Stimulated activated memory B cell treated with anti-CD40 and anti-IgM and Interleukin-4, amounts not matched to agents 10 μg/mL and 1 μg/mL and 100 μg/mL, for 72 hours (primary cell): ENCODE measurements around the gene SERTAD2.

Source experiments
- ATAC-seq: fragments of 150-1000 bp; cut with Tn5 transposase; 2 replicates; pipeline ENCODE4 v1.10.0; 2021
- H3K27ac Mint-ChIP-seq: one replicate; pipeline ENCODE4 v1.8.0; 2022; ENCODE audit warnings: mild to moderate bottlenecking, mixed read lengths
- H3K27me3 Mint-ChIP-seq: one replicate; pipeline ENCODE4 v1.8.0; 2022; ENCODE audit warnings: mixed read lengths
- H3K36me3 Mint-ChIP-seq: one replicate; pipeline ENCODE4 v1.8.0; 2022; ENCODE audit warnings: mixed read lengths
- H3K4me1 Mint-ChIP-seq: one replicate; pipeline ENCODE4 v1.8.0; 2022; ENCODE audit warnings: mixed read lengths
- H3K4me3 Mint-ChIP-seq: one replicate; pipeline ENCODE4 v1.8.0; 2022; ENCODE audit warnings: mild to moderate bottlenecking, moderate library complexity, mixed read lengths
- H3K9me3 Mint-ChIP-seq: one replicate; pipeline ENCODE4 v1.8.0; 2022; ENCODE audit warnings: mixed read lengths

SERTAD2 gene

GRCh38 chr2:64683771-64684510 is 30.2 kb upstream of the SERTAD2 start:
- Mint-ChIP-seq H3K36me3 (peaks cover 10% of the 10 kb centered on the region), H3K27ac (peak overlapping the region; percentile 38), H3K4me1 (peaks cover 37% of the 10 kb centered on the region), H3K4me3 (no peak overlapping the region), H3K9me3 (no peaks in the 10 kb centered on the region), H3K27me3 (no peaks in the 10 kb centered on the region)
- ATAC-seq = no peak

GRCh38 chr2:64681479-64681967 is 27.8 kb upstream of the SERTAD2 start:
- H3K27me3 Mint-ChIP-seq = no peaks in the 10 kb centered on the region
- H3K36me3 Mint-ChIP-seq = peaks cover 12% of the 10 kb centered on the region
- peak overlapping the region; percentile 38 for H3K27ac Mint-ChIP-seq
- H3K4me3 Mint-ChIP-seq = no peak overlapping the region
- H3K9me3 Mint-ChIP-seq = no peaks in the 10 kb centered on the region
- H3K4me1 Mint-ChIP-seq = peaks cover 45% of the 10 kb centered on the region
- peak; percentile 55 for ATAC-seq

GRCh38 chr2:64679673-64680425 is 26.1 kb upstream of the SERTAD2 start:
- peaks cover 8% of the 10 kb centered on the region for H3K36me3 Mint-ChIP-seq
- no peaks in the 10 kb centered on the region for H3K27me3 Mint-ChIP-seq
- H3K4me3 Mint-ChIP-seq = no peak overlapping the region
- peaks cover 41% of the 10 kb centered on the region for H3K4me1 Mint-ChIP-seq
- H3K9me3 Mint-ChIP-seq = no peaks in the 10 kb centered on the region
- no peak for ATAC-seq
- no peak overlapping the region for H3K27ac Mint-ChIP-seq

GRCh38 chr2:64678771-64679590 is 25.3 kb upstream of the SERTAD2 start:
- no peak for ATAC-seq
- peaks cover 41% of the 10 kb centered on the region for H3K4me1 Mint-ChIP-seq
- peak overlapping the region; percentile 57 for H3K27ac Mint-ChIP-seq
- no peak overlapping the region for H3K4me3 Mint-ChIP-seq
- H3K36me3 Mint-ChIP-seq = peaks cover 8% of the 10 kb centered on the region
- no peaks in the 10 kb centered on the region for H3K27me3 Mint-ChIP-seq
- H3K9me3 Mint-ChIP-seq = no peaks in the 10 kb centered on the region

GRCh38 chr2:64677530-64677929 is 23.8 kb upstream of the SERTAD2 start:
- H3K27ac Mint-ChIP-seq = no peak overlapping the region
- ATAC-seq = no peak
- no peak overlapping the region for H3K4me3 Mint-ChIP-seq
- no peaks in the 10 kb centered on the region for H3K9me3 Mint-ChIP-seq
- peaks cover 8% of the 10 kb centered on the region for H3K36me3 Mint-ChIP-seq
- H3K27me3 Mint-ChIP-seq = no peaks in the 10 kb centered on the region
- peaks cover 41% of the 10 kb centered on the region for H3K4me1 Mint-ChIP-seq

- Mint-ChIP-seq H3K4me3 (no peak overlapping the region), H3K4me1 (peaks cover 33% of the 10 kb centered on the region)
These were observed 22.1 kb upstream of the SERTAD2 start for GRCh38 chr2:64675860-64676259.

GRCh38 chr2:64672708-64673107 is 19.0 kb upstream of the SERTAD2 start:
- ATAC-seq = no peak
- Mint-ChIP-seq H3K27ac (peak overlapping the region; percentile 35), H3K36me3 (peaks cover 20% of the 10 kb centered on the region), H3K4me1 (peaks cover 28% of the 10 kb centered on the region), H3K27me3 (no peaks in the 10 kb centered on the region), H3K4me3 (no peak overlapping the region), H3K9me3 (no peaks in the 10 kb centered on the region)

More at GRCh38 chr2:64675860-64676259, 22.1 kb upstream of the SERTAD2 start:
- peak; percentile 63 for ATAC-seq
- no peaks in the 10 kb centered on the region for H3K27me3 Mint-ChIP-seq
- peaks cover 21% of the 10 kb centered on the region for H3K36me3 Mint-ChIP-seq
- no peaks in the 10 kb centered on the region for H3K9me3 Mint-ChIP-seq
- H3K27ac Mint-ChIP-seq = no peak overlapping the region

- Mint-ChIP-seq H3K36me3 (peaks cover 12% of the 10 kb centered on the region), H3K27me3 (no peaks in the 10 kb centered on the region), H3K27ac (no peak overlapping the region), H3K4me1 (peaks cover 36% of the 10 kb centered on the region), H3K4me3 (no peak overlapping the region), H3K9me3 (no peaks in the 10 kb centered on the region)
- ATAC-seq = no peak
These were observed 16.3 kb upstream of the SERTAD2 start for GRCh38 chr2:64670047-64670446.

GRCh38 chr2:64669288-64669687 is 15.6 kb upstream of the SERTAD2 start:
- H3K27me3 Mint-ChIP-seq = no peaks in the 10 kb centered on the region
- H3K27ac Mint-ChIP-seq = no peak overlapping the region
- peaks cover 12% of the 10 kb centered on the region for H3K36me3 Mint-ChIP-seq
- H3K4me1 Mint-ChIP-seq = peaks cover 36% of the 10 kb centered on the region
- H3K4me3 Mint-ChIP-seq = no peak overlapping the region
- H3K9me3 Mint-ChIP-seq = no peaks in the 10 kb centered on the region
- no peak for ATAC-seq

- Mint-ChIP-seq H3K27ac (no peak overlapping the region), H3K36me3 (peaks cover 12% of the 10 kb centered on the region), H3K9me3 (no peaks in the 10 kb centered on the region), H3K4me3 (no peak overlapping the region), H3K4me1 (peaks cover 42% of the 10 kb centered on the region), H3K27me3 (no peaks in the 10 kb centered on the region)
- ATAC-seq = no peak
These were observed 14.8 kb upstream of the SERTAD2 start for GRCh38 chr2:64668542-64668941.

GRCh38 chr2:64667535-64667934 is 13.8 kb upstream of the SERTAD2 start:
- H3K27ac Mint-ChIP-seq = no peak overlapping the region
- peaks cover 40% of the 10 kb centered on the region for H3K4me1 Mint-ChIP-seq
- ATAC-seq = no peak
- no peaks in the 10 kb centered on the region for H3K9me3 Mint-ChIP-seq
- H3K36me3 Mint-ChIP-seq = peaks cover 16% of the 10 kb centered on the region
- no peaks in the 10 kb centered on the region for H3K27me3 Mint-ChIP-seq
- peak overlapping the region; percentile 50 for H3K4me3 Mint-ChIP-seq

GRCh38 chr2:64666810-64667438 is 13.2 kb upstream of the SERTAD2 start:
- H3K36me3 Mint-ChIP-seq = peaks cover 13% of the 10 kb centered on the region
- no peaks in the 10 kb centered on the region for H3K9me3 Mint-ChIP-seq
- H3K4me3 Mint-ChIP-seq = peak overlapping the region; percentile 50
- ATAC-seq = peak; percentile 82
- H3K4me1 Mint-ChIP-seq = peaks cover 40% of the 10 kb centered on the region
- no peak overlapping the region for H3K27ac Mint-ChIP-seq
- no peaks in the 10 kb centered on the region for H3K27me3 Mint-ChIP-seq

- Mint-ChIP-seq H3K9me3 (no peaks in the 10 kb centered on the region), H3K36me3 (peaks cover 4% of the 10 kb centered on the region), H3K27me3 (no peaks in the 10 kb centered on the region), H3K4me3 (no peak overlapping the region), H3K27ac (peak overlapping the region; percentile 54), H3K4me1 (peaks cover 48% of the 10 kb centered on the region)
- no peak for ATAC-seq
These were observed 12.0 kb upstream of the SERTAD2 start for GRCh38 chr2:64665709-64666108.

GRCh38 chr2:64663402-64663801 is 9.7 kb upstream of the SERTAD2 start:
- Mint-ChIP-seq H3K27ac (peak overlapping the region; percentile 78), H3K4me1 (peaks cover 62% of the 10 kb centered on the region), H3K4me3 (no peak overlapping the region), H3K36me3 (peaks cover 4% of the 10 kb centered on the region), H3K9me3 (no peaks in the 10 kb centered on the region), H3K27me3 (no peaks in the 10 kb centered on the region)
- no peak for ATAC-seq

GRCh38 chr2:64661741-64662169 is 8.0 kb upstream of the SERTAD2 start:
- peak; percentile 59 for ATAC-seq
- peak overlapping the region; percentile 78 for H3K27ac Mint-ChIP-seq
- peaks cover 63% of the 10 kb centered on the region for H3K4me1 Mint-ChIP-seq
- H3K9me3 Mint-ChIP-seq = no peaks in the 10 kb centered on the region
- H3K4me3 Mint-ChIP-seq = no peak overlapping the region
- H3K27me3 Mint-ChIP-seq = no peaks in the 10 kb centered on the region
- H3K36me3 Mint-ChIP-seq = peaks cover 4% of the 10 kb centered on the region
